ENCODE measurements around the gene SETD2.

SETD2 gene

GRCh38 chr3:47008234-47008796 is 155.6 kb downstream of the SETD2 start:
- DNase-seq = no peak

- DNase-seq = no peak
These were observed 156.3 kb downstream of the SETD2 start for GRCh38 chr3:47007482-47008233.

GRCh38 chr3:47007001-47007400 is 156.9 kb downstream of the SETD2 start:
- DNase-seq = no peak

GRCh38 chr3:47006145-47006651 is 157.7 kb downstream of the SETD2 start:
- no peak for DNase-seq

GRCh38 chr3:47005212-47006144 is 158.4 kb downstream of the SETD2 start:
- no peak for DNase-seq

GRCh38 chr3:47004369-47005211 is 159.3 kb downstream of the SETD2 start:
- DNase-seq = no peak

- no peak for DNase-seq
These were observed 160.2 kb downstream of the SETD2 start for GRCh38 chr3:47003461-47004368.

GRCh38 chr3:47003056-47003410 is 160.9 kb downstream of the SETD2 start:
- no peak for DNase-seq

- DNase-seq = no peak
These were observed 161.5 kb downstream of the SETD2 start for GRCh38 chr3:47002171-47003055.

- no peak for DNase-seq
These were observed 162.2 kb downstream of the SETD2 start for GRCh38 chr3:47001731-47002170.

GRCh38 chr3:47000922-47001730 is 162.8 kb downstream of the SETD2 start:
- no peak for DNase-seq

GRCh38 chr3:47000198-47000815 is 163.6 kb downstream of the SETD2 start:
- DNase-seq = no peak

- no peak for DNase-seq
These were observed 164.3 kb downstream of the SETD2 start for GRCh38 chr3:46999516-47000197.

- DNase-seq = no peak
These were observed 164.9 kb downstream of the SETD2 start for GRCh38 chr3:46998852-46999515.

GRCh38 chr3:46998121-46998851 is 165.6 kb downstream of the SETD2 start:
- DNase-seq = no peak

- DNase-seq = no peak
These were observed 166.3 kb downstream of the SETD2 start for GRCh38 chr3:46997453-46998091.

All from NCI-H2171 treated with DMSO at 0.1 percent for 48 hours (cell line).